Gastroesophageal sphincter (tissue), 4 donors: ENCODE results near the gene DPEP1. TPM values are rescaled to one million over a fixed set of nuclear protein-coding genes. Genes with fewer than 3 reads are reported as not detected.

Source experiments
- ATAC-seq: fragments of 150-250 bp; one replicate; pipeline ENCODE4 v1.9.1; 2016; ENCODE audit warnings: mild to moderate bottlenecking, moderate library complexity
- H3K27ac ChIP-seq, 4 donors: fragments of 200-600 bp; sonication (generic) in 3 of 4; 1 replicate in 3 of 4; 2 replicates in 1 of 4; pipeline ENCODE4 v1.5.1; 2016 to 2019
- H3K27me3 ChIP-seq: fragments of 200-600 bp; sonication (generic); one replicate; pipeline ENCODE4 v1.5.1; 2019
- H3K36me3 ChIP-seq, 2 donors: fragments of 200-600 bp; sonication (generic); one replicate each; pipeline ENCODE4 v1.5.1; 2019; ENCODE audit warnings: control low read depth in 1 of 2
- H3K4me1 ChIP-seq, 3 donors: fragments of 200-600 bp; sonication (generic); 1 replicate in 2 of 3; 2 replicates in 1 of 3; pipeline ENCODE4 v1.5.1; 2016 to 2019; ENCODE audit warnings: control low read depth in 2 of 3
- H3K4me3 ChIP-seq, 2 donors: fragments of 200-600 bp; sonication (generic); one replicate each; pipeline ENCODE4 v1.5.1; 2019; ENCODE audit warnings: mild to moderate bottlenecking in 1 of 2, moderate library complexity in 1 of 2
- H3K9me3 ChIP-seq, 3 donors: fragments of 200-600 bp; sonication (generic); one replicate each; pipeline ENCODE4 v1.5.1; 2017 to 2019; ENCODE audit warnings: control low read depth in 2 of 3
- EP300 ChIP-seq: sonication (generic); formaldehyde crosslinking; IDR thresholded peaks from one replicate; pipeline ENCODE4 v1.6.1; 2017; ENCODE audit warnings: antibody characterized with exemption, mild to moderate bottlenecking
- POLR2A ChIP-seq, 2 donors: fragments of 450-650 bp; IDR thresholded peaks; one replicate each; pipeline ENCODE4 v1.6.1; 2017; ENCODE audit warnings: antibody characterized with exemption in 2 of 2, mild to moderate bottlenecking in 2 of 2, moderate library complexity in 1 of 2
- POLR2AphosphoS5 ChIP-seq: sonication (generic); formaldehyde crosslinking; IDR thresholded peaks from one replicate; pipeline ENCODE4 v1.6.1; 2017; ENCODE audit warnings: antibody characterized with exemption
- WGBS, 2 donors: methylation state at CpG; one replicate each; pipeline ENCODE4 v1.1.5; 2018; ENCODE audit warnings: low coverage in 1 of 2; 5-methylcytosine and 5-hydroxymethylcytosine counted together
- total RNA-seq, 4 donors: library from RNA; depleted of rRNA; stranded (reverse); fragments of >200 nt; gene quantifications; one replicate each; pipeline ENCODE4 v1.1.0, GENCODE V29; 2016
- TF ChIP-seq, protein P1 (sequence below), 4 experiments: fragments of 200-600 bp in 2 of 4; fragments of 450-650 bp in 2 of 4; sonication (generic) in 1 of 4; IDR thresholded peaks; one replicate each; pipeline ENCODE4 v1.5.1; 2017 to 2019; ENCODE audit warnings: antibody characterized with exemption in 4 of 4, mild to moderate bottlenecking in 2 of 4, moderate library complexity in 2 of 4

Gene DPEP1
- total RNA-seq, 4 donors from 2014 or later, result 0.54 TPM; not detected in 3

- H3K4me1 ChIP-seq, result no peaks in the 10 kb centered on the region
- 80 to 82% methylated on average over 1 to 3 of the region's 47 CpGs for WGBS, 2 donors
- H3K27ac ChIP-seq, result no peak overlapping the region
- no peaks in the 10 kb centered on the region for H3K36me3 ChIP-seq
- no peaks in the 10 kb centered on the region for H3K27me3 ChIP-seq
- no peaks in the 10 kb centered on the region for H3K9me3 ChIP-seq
- no peak overlapping the region for H3K4me3 ChIP-seq
- ATAC-seq, result no peak
- TF ChIP-seq, protein P1, sequence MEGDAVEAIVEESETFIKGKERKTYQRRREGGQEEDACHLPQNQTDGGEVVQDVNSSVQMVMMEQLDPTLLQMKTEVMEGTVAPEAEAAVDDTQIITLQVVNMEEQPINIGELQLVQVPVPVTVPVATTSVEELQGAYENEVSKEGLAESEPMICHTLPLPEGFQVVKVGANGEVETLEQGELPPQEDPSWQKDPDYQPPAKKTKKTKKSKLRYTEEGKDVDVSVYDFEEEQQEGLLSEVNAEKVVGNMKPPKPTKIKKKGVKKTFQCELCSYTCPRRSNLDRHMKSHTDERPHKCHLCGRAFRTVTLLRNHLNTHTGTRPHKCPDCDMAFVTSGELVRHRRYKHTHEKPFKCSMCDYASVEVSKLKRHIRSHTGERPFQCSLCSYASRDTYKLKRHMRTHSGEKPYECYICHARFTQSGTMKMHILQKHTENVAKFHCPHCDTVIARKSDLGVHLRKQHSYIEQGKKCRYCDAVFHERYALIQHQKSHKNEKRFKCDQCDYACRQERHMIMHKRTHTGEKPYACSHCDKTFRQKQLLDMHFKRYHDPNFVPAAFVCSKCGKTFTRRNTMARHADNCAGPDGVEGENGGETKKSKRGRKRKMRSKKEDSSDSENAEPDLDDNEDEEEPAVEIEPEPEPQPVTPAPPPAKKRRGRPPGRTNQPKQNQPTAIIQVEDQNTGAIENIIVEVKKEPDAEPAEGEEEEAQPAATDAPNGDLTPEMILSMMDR (IDR thresholded peaks at IDR 0.05), result no peak
- no peak for TF ChIP-seq EP300
- TF ChIP-seq POLR2A (IDR thresholded peaks at IDR 0.05), result no peak
- no peak for TF ChIP-seq POLR2AphosphoS5
Observed at GRCh38 chr16:89595330-89596060, 17.9 kb upstream of the DPEP1 start.

- H3K27ac ChIP-seq, result no peak overlapping the region
- H3K36me3 ChIP-seq, result no peaks in the 10 kb centered on the region
- no peaks in the 10 kb centered on the region for H3K9me3 ChIP-seq
- H3K4me1 ChIP-seq, result no peaks in the 10 kb centered on the region
- TF ChIP-seq, protein P1 (IDR thresholded peaks at IDR 0.05), result no peak
- no peak for TF ChIP-seq EP300
- no peak for TF ChIP-seq POLR2A (IDR thresholded peaks at IDR 0.05)
- TF ChIP-seq POLR2AphosphoS5, result no peak
- WGBS, 2 donors, result 88 to 93% methylated on average over 3 of the region's 25 CpGs
- no peaks in the 10 kb centered on the region for H3K27me3 ChIP-seq
- ATAC-seq, result no peak
- no peak overlapping the region for H3K4me3 ChIP-seq
Observed at GRCh38 chr16:89596061-89596689, 17.3 kb upstream of the DPEP1 start.

DNA sequence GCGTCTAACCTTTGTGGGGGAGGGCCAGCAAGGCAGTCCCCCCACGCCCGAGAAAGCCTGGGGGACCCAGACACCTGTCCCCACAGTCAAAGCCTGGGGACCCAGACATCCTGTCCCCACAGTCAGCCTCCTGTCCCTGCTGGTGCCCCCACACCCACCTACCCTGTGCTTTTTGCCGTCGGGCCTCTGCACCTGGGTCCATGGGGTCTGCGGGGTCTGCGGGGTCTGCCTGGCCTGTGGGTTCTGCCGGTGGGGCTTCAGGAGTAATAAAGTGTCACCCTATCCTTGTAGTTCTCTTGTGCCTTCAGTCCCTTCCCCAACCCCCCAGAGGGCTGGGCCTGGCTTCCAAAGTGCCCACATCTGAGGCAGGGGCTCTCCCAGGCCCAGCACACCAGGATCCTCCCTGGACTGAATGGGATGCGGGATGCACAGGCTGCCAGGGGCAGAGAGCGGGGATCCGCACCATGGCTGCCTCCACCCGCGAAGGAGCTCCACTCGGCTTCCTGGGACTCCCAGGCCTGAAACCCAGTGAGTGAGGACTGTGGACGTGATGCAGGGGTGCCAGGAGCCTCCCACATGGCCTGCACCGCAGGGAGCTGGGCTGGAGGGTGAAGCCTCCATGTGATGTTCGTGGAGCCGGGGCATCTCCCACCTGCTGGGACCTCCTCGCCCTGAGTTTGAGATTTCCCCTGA lies 16.3 kb upstream of the DPEP1 start:
- no peak overlapping the region for H3K27ac ChIP-seq
- H3K9me3 ChIP-seq, result no peaks in the 10 kb centered on the region
- 81% methylated on average over 6 of the region's 19 CpGs; no CpG with 5 or more reads in 1 of the 2 donors for WGBS, 2 donors
- no peak for TF ChIP-seq POLR2AphosphoS5
- TF ChIP-seq, protein P1 (IDR thresholded peaks at IDR 0.05), result no peak
- no peak for ATAC-seq
- no peak overlapping the region for H3K4me3 ChIP-seq
- H3K4me1 ChIP-seq, result peaks cover 0 to 1% (median 0%) of the 10 kb centered on the region in 3 donors
- H3K36me3 ChIP-seq, result no peaks in the 10 kb centered on the region
- peaks cover 7% of the 10 kb centered on the region for H3K27me3 ChIP-seq

DNA sequence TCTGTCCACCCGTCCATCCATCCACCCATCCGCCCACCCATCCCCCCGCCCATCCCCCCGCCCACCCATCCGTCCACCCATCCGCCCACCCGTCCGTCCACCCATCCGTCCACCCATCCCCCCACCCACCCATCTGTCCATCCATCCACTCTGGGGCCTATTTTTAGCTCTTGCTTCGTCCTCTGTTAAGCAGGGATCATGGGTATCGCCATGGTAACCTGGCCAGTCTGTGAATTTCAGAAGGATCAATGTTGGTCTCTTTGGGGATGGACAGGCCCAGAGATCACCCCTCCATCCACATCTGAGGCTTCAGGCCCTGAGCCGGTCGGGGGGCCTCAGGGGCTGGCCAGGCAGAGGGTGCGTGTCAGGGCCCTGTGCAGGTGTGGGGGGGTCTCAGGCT lies 15.2 kb upstream of the DPEP1 start:
- no peaks in the 10 kb centered on the region for H3K36me3 ChIP-seq
- no peaks in the 10 kb centered on the region for H3K9me3 ChIP-seq
- no peak for TF ChIP-seq EP300
- TF ChIP-seq POLR2AphosphoS5, result no peak
- TF ChIP-seq, protein P1 (IDR thresholded peaks at IDR 0.05), result no peak
- no peak for TF ChIP-seq POLR2A (IDR thresholded peaks at IDR 0.05)
- peaks cover 18% of the 10 kb centered on the region for H3K27me3 ChIP-seq
- no peak for ATAC-seq
- H3K27ac ChIP-seq, result no peak overlapping the region
- peaks cover 0 to 12% (median 0%) of the 10 kb centered on the region in 3 donors for H3K4me1 ChIP-seq
- no CpG with 5 or more reads among the region's 14 CpGs for WGBS, 2 donors
- H3K4me3 ChIP-seq, result no peak overlapping the region
